Fibroblast of villous mesenchyme (primary cell): ENCODE results near the gene DAAM2. TPM values are rescaled to one million over a fixed set of nuclear protein-coding genes. Genes with fewer than 3 reads are reported as not detected.
A peak's percentile ranks its signal among the peaks of the same experiment; 100 is the strongest.

Source experiments
- DNase-seq: peaks from one replicate; pipeline ENCODE4 v3.0.0-alpha.2; 2010; ENCODE audit warnings: low read depth
- H3K4me3 ChIP-seq: 2 replicates; pipeline ENCODE4 v1.5.1; 2011; ENCODE audit warnings: low read depth, mild to moderate bottlenecking, low read length
- total RNA-seq: library from RNA; depleted of rRNA; stranded (reverse); fragments of >200 nt; gene quantifications from 2 replicates; pipeline ENCODE4 v1.2.3, GENCODE V29; 2012
- TF ChIP-seq, protein P1 (sequence below): IDR thresholded peaks from 2 replicates; pipeline ENCODE4 v1.5.1; 2012; ENCODE audit warnings: low read depth, mild to moderate bottlenecking, low read length; ENCODE audit not compliant: insufficient read depth

Gene DAAM2
- total RNA-seq, 1 donor, result 13.8 TPM

DNA sequence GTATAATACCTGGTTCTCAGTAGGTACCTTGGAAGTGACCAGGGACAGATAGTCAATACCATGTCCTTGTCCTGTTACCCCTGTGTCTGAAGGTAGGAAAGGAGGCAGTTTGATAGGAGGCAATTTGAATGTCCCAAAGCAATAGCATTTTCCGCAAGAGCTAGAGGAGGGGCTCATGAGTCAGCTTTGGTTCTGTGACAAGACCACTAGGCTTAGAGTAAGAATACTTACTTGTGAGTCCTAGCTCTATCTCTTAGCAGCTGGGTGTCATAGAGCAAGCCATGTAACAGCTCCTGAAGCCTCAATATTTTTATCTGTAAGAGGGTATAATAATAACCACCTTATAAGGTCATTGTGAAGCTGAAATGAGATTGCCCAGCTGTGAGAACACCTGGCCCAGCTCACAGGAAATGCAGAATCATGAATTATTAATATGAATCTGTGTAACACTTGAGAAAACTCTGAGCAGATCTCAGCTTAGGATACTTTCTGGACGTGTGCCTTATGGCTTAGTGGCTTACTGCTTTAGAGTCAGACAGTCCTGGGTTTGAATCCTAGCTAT lies 58.6 kb downstream of the DAAM2 start:
- H3K4me3 ChIP-seq, result no peak overlapping the region
- DNase-seq, result no peak
- TF ChIP-seq, protein P1, sequence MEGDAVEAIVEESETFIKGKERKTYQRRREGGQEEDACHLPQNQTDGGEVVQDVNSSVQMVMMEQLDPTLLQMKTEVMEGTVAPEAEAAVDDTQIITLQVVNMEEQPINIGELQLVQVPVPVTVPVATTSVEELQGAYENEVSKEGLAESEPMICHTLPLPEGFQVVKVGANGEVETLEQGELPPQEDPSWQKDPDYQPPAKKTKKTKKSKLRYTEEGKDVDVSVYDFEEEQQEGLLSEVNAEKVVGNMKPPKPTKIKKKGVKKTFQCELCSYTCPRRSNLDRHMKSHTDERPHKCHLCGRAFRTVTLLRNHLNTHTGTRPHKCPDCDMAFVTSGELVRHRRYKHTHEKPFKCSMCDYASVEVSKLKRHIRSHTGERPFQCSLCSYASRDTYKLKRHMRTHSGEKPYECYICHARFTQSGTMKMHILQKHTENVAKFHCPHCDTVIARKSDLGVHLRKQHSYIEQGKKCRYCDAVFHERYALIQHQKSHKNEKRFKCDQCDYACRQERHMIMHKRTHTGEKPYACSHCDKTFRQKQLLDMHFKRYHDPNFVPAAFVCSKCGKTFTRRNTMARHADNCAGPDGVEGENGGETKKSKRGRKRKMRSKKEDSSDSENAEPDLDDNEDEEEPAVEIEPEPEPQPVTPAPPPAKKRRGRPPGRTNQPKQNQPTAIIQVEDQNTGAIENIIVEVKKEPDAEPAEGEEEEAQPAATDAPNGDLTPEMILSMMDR, result no peak

- peak; percentile 14 for DNase-seq
- TF ChIP-seq, protein P1, result no peak
Observed at GRCh38 chr6:39851331-39851730, 59.2 kb downstream of the DAAM2 start.

DNA sequence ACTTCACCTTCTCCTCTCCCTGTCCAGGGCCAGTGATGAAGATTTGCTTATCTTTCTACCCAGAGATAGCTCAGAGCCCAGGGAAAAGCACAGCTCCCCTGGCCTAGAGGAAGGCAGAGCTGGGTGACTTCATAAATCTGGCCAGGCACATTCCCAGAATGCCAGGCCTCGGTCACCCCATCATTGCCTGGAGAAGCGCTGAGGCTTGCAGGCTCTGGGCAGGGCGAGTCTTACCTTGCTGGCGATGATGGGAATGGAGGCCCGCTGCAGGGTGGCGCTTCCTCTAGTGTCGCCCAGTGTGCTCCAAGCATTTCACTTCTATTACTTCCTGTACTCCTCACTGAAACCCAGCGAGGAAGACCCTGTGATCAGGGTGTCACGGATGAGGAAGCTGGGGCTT lies 60.1 kb downstream of the DAAM2 start:
- no peak overlapping the region for H3K4me3 ChIP-seq
- TF ChIP-seq, protein P1, result no peak
- DNase-seq, result no peak

More at GRCh38 chr6:39851331-39851730, 59.2 kb downstream of the DAAM2 start:
- no peak overlapping the region for H3K4me3 ChIP-seq

- TF ChIP-seq, protein P1, result no peak
Observed at GRCh38 chr6:39853604-39854003, 61.4 kb downstream of the DAAM2 start.

GRCh38 chr6:39855356-39855995 lies 63.3 kb downstream of the DAAM2 start:
- no peak for DNase-seq
- TF ChIP-seq, protein P1, result no peak
- H3K4me3 ChIP-seq, result no peak overlapping the region

More at GRCh38 chr6:39853604-39854003, 61.4 kb downstream of the DAAM2 start:
- H3K4me3 ChIP-seq, result no peak overlapping the region
- no peak for DNase-seq

DNA sequence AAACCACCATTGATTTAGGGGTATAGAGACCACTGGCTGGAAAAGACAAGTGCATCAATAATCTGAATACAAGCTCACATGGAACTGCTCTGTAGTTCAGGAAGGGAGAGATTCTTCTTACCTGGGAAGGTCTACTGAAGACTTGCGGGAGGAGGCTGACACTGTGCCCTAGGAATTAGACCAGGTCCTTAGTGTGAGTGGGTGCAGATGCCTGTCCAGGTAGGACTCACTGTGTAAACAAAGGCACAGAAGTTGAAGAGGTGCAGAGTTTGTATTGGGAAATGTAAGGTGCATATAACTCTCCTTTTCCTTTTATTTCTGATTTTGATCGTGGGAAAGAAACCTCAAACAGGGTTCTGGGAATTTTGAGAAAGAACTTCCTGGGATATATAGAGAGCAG lies 66.8 kb downstream of the DAAM2 start:
- no peak overlapping the region for H3K4me3 ChIP-seq
- TF ChIP-seq, protein P1, result no peak
- no peak for DNase-seq

DNA sequence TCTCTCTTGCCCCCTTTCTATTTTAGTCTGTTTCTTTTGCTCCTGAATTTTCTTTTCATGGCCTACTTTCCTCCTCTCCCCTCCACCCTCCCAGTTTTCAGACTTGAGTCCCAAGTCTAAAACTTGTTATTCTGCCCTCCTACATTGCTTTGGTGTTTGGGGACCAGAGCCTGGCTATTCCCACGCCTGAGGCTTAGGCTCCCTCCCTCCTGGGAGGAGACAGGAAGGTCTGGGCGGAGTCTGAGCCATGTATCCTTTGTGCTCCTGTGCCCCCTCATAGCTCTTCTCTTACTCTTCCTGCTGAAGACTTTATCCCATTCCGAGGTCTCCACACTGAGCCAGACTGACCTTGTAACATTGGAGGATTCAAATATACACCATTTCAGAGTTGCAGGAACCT lies 69.5 kb downstream of the DAAM2 start:
- no peak for DNase-seq
- no peak overlapping the region for H3K4me3 ChIP-seq
- TF ChIP-seq, protein P1, result no peak
